Smooth muscle cell (in vitro differentiated cells): ENCODE results near the gene DHRS12. TPM values are rescaled to one million over a fixed set of nuclear protein-coding genes. Genes with fewer than 3 reads are reported as not detected.

ENCODE experiments used
- DNase-seq: peaks from one replicate; lab custom pipeline; 2025; ENCODE audit not compliant: unreplicated experiment; lab: John Stamatoyannopoulos, UW
- H2AFZ ChIP-seq: fragments of 200-600 bp; sonication (generic); 2 replicates; pipeline ENCODE4 v1.6.0; 2016; ENCODE audit warnings: antibody characterized with exemption, low read depth, mild to moderate bottlenecking
- H3F3A ChIP-seq: fragments of 200-600 bp; sonication (generic); 2 replicates; pipeline ENCODE4 v1.6.0; 2017; ENCODE audit warnings: antibody characterized with exemption, low read depth
- H3K27ac ChIP-seq: fragments of 200-600 bp; sonication (generic); 2 replicates; pipeline ENCODE4 v1.5.1; 2016; ENCODE audit warnings: low read depth, mild to moderate bottlenecking
- H3K27me3 ChIP-seq: fragments of 200-600 bp; sonication (generic); 2 replicates; pipeline ENCODE4 v1.6.1; 2016; ENCODE audit warnings: low read depth, mild to moderate bottlenecking
- H3K36me3 ChIP-seq: fragments of 200-600 bp; sonication (generic); 2 replicates; pipeline ENCODE4 v1.5.1; 2016; ENCODE audit warnings: low read depth
- H3K4me1 ChIP-seq: fragments of 200-600 bp; sonication (generic); 2 replicates; pipeline ENCODE4 v1.5.1; 2016; ENCODE audit warnings: low read depth
- H3K4me2 ChIP-seq: fragments of 200-600 bp; sonication (generic); 2 replicates; pipeline ENCODE4 v1.6.0; 2016; ENCODE audit warnings: mild to moderate bottlenecking
- H3K4me3 ChIP-seq: fragments of 200-600 bp; sonication (generic); 2 replicates; pipeline ENCODE4 v1.5.1; 2016; ENCODE audit warnings: mild to moderate bottlenecking
- H3K79me2 ChIP-seq: fragments of 200-600 bp; sonication (generic); 2 replicates; pipeline ENCODE4 v1.6.0; 2016; ENCODE audit warnings: low read depth, mild to moderate bottlenecking
- H3K9ac ChIP-seq: fragments of 200-600 bp; sonication (generic); 2 replicates; pipeline ENCODE4 v1.6.0; 2016; ENCODE audit warnings: low read depth
- H3K9me3 ChIP-seq: fragments of 200-600 bp; sonication (generic); replicated peaks from 2 replicates; pipeline ENCODE4 v1.5.1; 2016; ENCODE audit warnings: low read depth
- H4K20me1 ChIP-seq: fragments of 200-600 bp; sonication (generic); 2 replicates; pipeline ENCODE4 v1.6.0; 2016; ENCODE audit warnings: low read depth
- CTCF ChIP-seq: fragments of 200-600 bp; sonication (generic); IDR thresholded peaks from 2 replicates; pipeline ENCODE4 v1.5.1; 2017; ENCODE audit warnings: borderline replicate concordance, mild to moderate bottlenecking, antibody characterized with exemption; ENCODE audit not compliant: insufficient read depth, poor library complexity, severe bottlenecking
- WGBS: methylation state at CpG from one replicate; pipeline ENCODE4 v1.1.7; 2016; ENCODE audit warnings: low lambda C conversion rate; 5-methylcytosine and 5-hydroxymethylcytosine counted together
- polyA plus RNA-seq: library from polyadenylated mRNA; unstranded; fragments of >200 nt; fragmentation: Nextera tagmentation; extraction: Ambion mirVana; gene quantifications from 2 replicates; pipeline ENCODE4 v1.2.1, GENCODE V29; 2016
- total RNA-seq: library from RNA; depleted of rRNA; stranded (reverse); fragments of >200 nt; gene quantifications from 2 replicates; pipeline ENCODE4 v1.2.3, GENCODE V29; 2014

Gene DHRS12
- total and polyA plus RNA-seq, 2 experiments from 2014 or later, result 5.7 to 9.9 TPM

GRCh38 chr13:51783428-51784094 is 20.4 kb downstream of the DHRS12 start:
- Histone ChIP-seq H2AFZ (no peak overlapping the region), H3K79me2 (no peaks in the 10 kb centered on the region), H3K4me2 (no peak overlapping the region), H4K20me1 (no peaks in the 10 kb centered on the region), H3K9ac (no peak overlapping the region), H3K27me3 (no peaks in the 10 kb centered on the region), H3K27ac (no peak overlapping the region), H3F3A (no peaks in the 10 kb centered on the region), H3K4me1 (peaks cover 19% of the 10 kb centered on the region), H3K36me3 (no peaks in the 10 kb centered on the region), H3K9me3 (no peaks in the 10 kb centered on the region), H3K4me3 (no peak overlapping the region)
- TF ChIP-seq CTCF, result no peak
- DNase-seq, result no peak
- 90% methylated on average over 9 of the region's 9 CpGs for whole genome bisulfite sequencing

- Histone ChIP-seq H3F3A (no peaks in the 10 kb centered on the region), H3K36me3 (no peaks in the 10 kb centered on the region), H3K4me3 (no peak overlapping the region), H3K9me3 (no peaks in the 10 kb centered on the region), H3K27me3 (no peaks in the 10 kb centered on the region), H2AFZ (no peak overlapping the region), H3K27ac (no peak overlapping the region), H4K20me1 (no peaks in the 10 kb centered on the region), H3K9ac (no peak overlapping the region), H3K79me2 (no peaks in the 10 kb centered on the region), H3K4me1 (peaks cover 16% of the 10 kb centered on the region), H3K4me2 (no peak overlapping the region)
- WGBS, result 97% methylated on average over 15 of the region's 15 CpGs
- DNase-seq, result no peak
- TF ChIP-seq CTCF, result no peak
Observed at GRCh38 chr13:51782026-51782710, 21.8 kb downstream of the DHRS12 start.

- no peaks in the 10 kb centered on the region for H3K36me3 ChIP-seq
- no peak overlapping the region for H2AFZ ChIP-seq
- no peak for DNase-seq
- no peak overlapping the region for H3K4me3 ChIP-seq
- H3K27ac ChIP-seq, result no peak overlapping the region
- no peaks in the 10 kb centered on the region for H3F3A ChIP-seq
- no peaks in the 10 kb centered on the region for H3K79me2 ChIP-seq
- H4K20me1 ChIP-seq, result no peaks in the 10 kb centered on the region
- no peak overlapping the region for H3K9ac ChIP-seq
- no peaks in the 10 kb centered on the region for H3K9me3 ChIP-seq
- H3K4me2 ChIP-seq, result no peak overlapping the region
- H3K4me1 ChIP-seq, result peaks cover 9% of the 10 kb centered on the region
- WGBS, result 80% methylated on average over 15 of the region's 15 CpGs
- peak; percentile 36 for TF ChIP-seq CTCF
- no peaks in the 10 kb centered on the region for H3K27me3 ChIP-seq
Observed at GRCh38 chr13:51781246-51782022, 22.5 kb downstream of the DHRS12 start.
